Stimulated activated naive CD4-positive, alpha-beta T cell treated with Interleukin-2 at 50 U/mL for 16 hours (primary cell): ENCODE results near the gene EPAS1.

ENCODE experiments used
- DNase-seq: peaks from one replicate; lab custom pipeline; 2025; lab: John Stamatoyannopoulos, UW

The EPAS1 gene

GRCh38 chr2:46273225-46273863 lies 23.9 kb upstream of the EPAS1 start:
- no peak for DNase-seq

DNA sequence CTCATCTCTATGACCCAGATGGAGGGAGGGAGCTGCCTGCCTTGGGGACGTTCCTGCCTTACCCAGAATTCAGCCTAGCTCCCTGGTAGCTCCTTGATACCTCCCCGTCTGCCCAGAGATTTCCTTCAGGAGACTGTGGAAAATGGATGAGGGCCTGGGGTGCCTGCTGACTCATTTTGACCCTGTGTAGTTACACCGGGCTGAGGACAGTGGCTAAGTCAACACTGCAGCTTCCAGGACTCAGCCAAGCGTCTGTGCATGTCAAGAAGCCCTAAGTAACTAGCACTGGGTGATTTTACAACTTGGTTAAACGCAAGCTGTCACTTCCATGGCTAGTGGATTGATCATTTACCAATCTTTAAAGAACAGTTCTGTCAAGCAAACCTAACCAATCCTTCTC lies 23.3 kb upstream of the EPAS1 start:
- no peak for DNase-seq

- DNase-seq = no peak
These were observed 22.6 kb upstream of the EPAS1 start for GRCh38 chr2:46274586-46274985.

DNA sequence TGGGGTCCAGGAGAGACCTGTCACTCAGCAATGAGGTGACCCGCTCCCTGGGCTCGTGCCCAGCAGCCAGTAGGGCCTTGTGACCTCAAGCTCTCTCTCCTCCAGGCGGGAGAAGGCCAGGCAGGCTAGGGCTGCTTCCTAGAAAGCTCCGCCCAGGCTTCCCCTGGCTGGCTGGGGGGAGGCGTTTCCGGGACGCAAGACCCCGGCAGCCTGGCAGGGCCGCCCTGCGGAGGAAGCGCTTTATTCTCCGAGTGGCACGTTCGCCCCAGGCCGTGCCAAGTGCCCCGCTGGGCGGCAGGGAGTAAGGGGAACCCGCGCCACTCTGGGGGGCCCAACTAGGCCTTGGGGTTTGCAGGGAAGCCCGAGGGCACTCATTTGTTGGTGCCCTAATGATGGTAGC lies 21.2 kb upstream of the EPAS1 start:
- no peak for DNase-seq

DNA sequence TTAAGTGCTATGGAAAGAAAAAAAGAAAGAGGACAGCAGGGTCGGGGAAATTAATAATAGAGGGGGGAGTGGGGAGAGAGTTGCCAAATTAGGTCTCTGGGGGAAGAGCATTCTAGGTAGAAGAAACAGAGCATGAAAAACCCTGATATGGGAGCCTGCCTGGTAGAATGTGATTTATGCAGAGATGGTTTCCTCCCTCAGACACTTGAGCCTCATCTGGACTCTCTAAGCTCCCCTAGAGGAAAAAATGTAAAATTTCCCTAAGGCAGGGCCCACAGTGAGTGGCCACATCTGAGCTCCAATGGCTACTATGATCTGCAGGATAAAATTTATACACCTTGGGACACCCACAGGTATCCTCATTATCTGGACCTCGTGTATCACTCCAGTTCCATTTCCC lies 20.6 kb upstream of the EPAS1 start:
- DNase-seq = no peak

- no peak for DNase-seq
These were observed 19.6 kb upstream of the EPAS1 start for GRCh38 chr2:46277431-46278190.

DNA sequence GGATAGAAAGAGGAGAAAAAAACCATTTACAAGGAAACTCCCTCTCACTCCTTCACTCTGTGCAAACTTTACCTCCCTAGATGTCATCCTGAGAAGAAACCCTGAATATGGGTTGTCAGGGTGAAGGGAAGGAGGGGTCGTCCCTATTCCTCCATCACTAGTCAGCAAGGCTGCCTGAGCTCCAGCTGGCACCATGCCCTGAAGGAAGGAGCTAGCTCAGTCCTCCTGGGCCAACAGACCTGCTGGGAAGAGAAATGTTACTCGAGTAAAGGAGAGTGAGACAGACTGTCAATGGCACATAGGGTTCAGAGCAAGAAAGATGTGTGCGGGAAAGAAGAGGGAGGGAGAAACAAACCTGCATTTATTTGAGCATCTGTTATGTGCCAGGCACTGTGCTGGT lies 18.3 kb upstream of the EPAS1 start:
- no peak for DNase-seq

- no peak for DNase-seq
These were observed 15.3 kb upstream of the EPAS1 start for GRCh38 chr2:46281939-46282338.

GRCh38 chr2:46283693-46284092 lies 13.5 kb upstream of the EPAS1 start:
- no peak for DNase-seq

- no peak for DNase-seq
These were observed 12.9 kb upstream of the EPAS1 start for GRCh38 chr2:46284260-46284659.

GRCh38 chr2:46284796-46285195 lies 12.4 kb upstream of the EPAS1 start:
- no peak for DNase-seq

DNA sequence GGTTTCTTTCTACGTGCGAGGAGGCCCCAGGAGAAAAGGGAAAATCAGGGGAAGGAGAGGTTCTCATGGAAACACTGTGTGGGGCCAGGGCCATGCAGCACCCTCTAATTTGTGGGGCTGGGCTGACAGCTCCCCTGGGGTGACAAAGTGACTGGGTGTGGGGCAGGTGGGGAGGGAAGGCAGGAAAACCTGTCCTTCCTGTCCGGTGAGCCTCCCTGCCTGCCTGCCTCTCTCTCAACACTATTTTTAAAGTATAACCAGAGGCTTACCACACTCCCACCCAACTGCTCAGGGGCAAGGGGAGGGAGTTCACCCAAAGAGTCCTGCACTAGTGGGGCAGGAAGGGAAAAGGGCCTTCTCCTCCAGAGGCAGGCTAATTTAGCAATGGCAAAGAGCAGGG lies 10.5 kb upstream of the EPAS1 start:
- no peak for DNase-seq

- DNase-seq = no peak
These were observed 7.1 kb upstream of the EPAS1 start for GRCh38 chr2:46290078-46290477.

DNA sequence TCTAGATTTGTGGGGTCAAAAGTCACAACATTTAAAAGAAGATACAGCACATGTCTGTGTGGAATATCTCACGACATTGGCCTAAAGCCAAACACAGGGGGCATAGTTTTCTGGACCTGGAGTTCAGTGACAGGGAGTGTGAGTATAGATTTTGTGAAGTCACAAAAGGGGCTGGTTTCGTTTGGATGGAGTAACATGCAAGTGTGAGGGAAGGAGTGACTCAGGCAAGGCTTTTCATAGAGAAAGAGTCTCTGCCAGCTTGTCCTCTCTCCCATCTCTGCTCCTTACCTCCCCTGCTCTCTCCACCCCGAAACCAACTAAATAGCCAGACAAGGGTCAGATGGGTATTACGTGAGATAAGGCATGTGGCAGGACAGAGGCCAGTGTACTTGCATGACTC lies 3.7 kb upstream of the EPAS1 start:
- DNase-seq = no peak

DNA sequence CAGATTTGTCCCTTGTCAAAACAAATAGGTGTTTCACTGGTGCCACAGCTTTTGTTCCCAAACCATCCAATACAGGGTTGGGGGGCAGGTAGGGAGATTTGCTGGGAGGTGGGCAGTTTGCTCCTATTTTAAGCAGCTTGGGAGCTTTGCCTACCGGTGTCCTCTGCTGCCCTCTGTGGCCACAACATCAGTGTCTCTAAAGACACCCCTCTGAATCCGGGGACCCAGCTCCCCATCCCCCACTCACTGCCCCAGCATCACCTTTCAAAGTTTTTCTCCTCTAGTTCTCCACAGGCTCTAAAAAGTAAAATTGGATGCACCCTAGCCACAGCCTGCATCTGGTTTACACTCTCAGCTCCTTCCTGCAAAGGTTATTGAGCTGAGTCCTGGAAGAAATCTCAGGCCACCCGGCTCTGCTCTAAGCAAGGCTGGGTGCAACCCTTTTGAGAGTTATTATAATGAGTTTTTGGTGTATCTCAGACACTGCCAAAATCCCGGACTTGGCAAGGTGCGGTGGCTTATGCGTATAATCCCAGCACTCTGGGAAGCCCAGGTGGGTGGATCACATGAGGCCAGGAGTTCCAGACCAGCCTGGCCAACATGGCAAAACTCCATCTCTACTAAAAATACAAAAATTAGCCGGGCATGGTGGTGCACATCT lies 2.9 kb upstream of the EPAS1 start:
- no peak for DNase-seq

DNA sequence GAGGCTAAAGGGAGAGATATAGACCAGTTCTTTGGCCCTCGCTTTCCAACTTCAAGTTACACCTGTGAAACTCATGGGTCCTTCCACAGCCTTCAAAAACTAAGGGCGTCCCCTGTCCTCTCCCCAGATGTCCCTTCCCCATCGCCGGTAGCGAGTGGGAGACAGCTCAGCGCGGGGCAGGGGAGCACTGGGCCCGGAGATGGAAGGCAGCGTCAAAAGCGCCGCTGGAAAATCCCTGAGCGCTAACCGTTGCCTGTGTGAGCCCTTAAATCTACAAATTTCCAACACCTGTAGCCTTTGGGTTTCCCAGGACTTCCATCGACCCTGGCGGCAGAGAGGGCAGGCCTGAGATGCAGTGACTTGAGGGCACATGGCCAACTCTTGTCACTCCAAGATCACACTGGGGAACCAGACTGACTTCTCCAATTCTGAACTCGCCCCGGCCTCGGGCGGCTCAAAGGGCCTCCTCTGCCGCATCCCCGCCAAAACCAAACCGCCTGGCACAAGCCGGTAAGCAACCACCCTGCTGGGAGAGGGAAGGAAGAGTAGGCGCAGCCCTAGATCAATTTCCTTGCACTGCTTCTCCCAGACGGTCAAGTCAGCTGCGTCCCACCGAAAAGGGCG lies 879 bp upstream of the EPAS1 start:
- DNase-seq = no peak

GRCh38 chr2:46297546-46298271 lies 502 bp downstream of the EPAS1 start:
- DNase-seq = peak; percentile 66

DNA sequence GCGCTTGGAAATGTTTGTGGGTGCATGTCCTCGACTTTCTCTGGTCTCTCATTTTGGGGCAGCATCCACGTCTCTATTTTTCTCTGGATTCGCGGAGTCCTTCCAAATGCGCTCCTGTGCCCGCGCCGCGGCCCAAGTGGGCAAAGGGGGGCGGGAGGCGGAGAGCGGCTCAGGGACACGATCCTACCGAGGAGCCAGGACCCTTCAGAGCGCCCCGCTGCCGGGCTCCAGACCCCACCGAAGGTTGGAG lies 990 bp downstream of the EPAS1 start:
- no peak for DNase-seq

- DNase-seq = no peak
These were observed 1.5 kb downstream of the EPAS1 start for GRCh38 chr2:46298522-46299353.

DNA sequence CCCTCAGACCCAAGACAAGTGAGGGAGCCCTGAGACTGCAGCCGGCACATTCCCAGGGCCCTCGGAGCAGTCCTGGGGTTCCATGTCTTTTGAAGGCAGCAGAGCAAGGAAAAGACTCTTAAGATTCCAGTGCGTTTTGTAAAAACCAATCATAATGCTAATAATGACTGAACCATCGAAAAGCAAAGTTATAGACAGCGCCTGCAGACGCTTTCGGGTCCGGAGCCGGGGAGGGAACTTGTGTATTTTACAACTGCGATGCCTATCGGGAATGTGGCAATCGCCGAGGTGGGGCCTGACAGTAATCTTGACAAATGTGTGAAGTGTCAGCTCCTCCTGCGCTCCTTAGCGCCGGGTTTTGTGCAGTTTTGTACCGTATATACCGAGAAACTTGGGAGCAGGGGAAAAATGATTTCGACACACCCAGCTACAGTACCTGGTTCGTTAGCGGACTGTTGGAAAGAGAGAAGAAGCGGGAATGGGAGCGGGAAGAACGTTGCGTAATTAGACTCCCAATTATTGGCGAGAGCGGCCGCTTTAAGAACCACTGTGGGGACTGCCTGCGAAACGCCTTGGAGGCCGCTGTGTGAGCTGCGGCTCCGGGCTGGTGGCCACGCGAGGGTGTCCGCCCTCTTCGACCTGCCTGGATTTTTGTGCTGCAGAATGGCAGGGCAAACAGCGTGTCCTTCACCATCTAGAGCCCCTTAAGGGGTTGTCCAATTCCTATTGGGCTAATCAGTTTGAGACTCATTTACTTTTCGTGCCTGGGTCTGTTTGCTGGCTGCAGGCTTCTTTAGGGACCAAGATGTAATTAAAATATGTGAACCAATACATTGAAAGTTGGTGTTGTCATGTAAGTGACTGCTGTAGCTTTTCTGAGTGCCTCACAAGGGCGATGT lies 2.4 kb downstream of the EPAS1 start:
- DNase-seq = no peak

DNA sequence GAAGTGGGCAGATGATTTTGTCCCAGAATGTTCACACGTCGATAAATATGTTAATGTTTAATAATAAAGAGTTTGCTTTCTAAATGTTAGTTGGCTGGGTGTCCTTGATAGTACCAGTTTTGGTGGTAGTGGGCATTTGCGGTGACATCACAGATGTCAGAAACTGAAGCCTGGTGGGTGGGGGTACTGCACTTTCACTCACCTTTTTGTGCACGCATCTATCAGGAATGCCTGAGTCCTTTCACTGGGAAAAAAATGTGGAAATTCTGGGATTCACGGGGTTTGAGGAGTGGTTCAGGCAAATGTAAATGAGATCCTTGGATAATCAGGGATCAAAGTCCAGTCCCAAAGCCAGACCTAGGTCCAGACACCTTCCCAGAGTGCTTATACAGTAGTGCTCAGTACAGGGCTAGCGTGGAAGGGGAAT lies 3.2 kb downstream of the EPAS1 start:
- no peak for DNase-seq
